ENCODE results near the gene CUL4A.
"Not testable (repeated sequence)": the region's sequence is repeated elsewhere in the genome, so short reads cannot be mapped to it uniquely, and the experiment has no call there.

Gene CUL4A

GRCh38 chr13:113209759-113210421, 477 bp downstream of the CUL4A start:
- peak; percentile 81 for DNase-seq

DNA sequence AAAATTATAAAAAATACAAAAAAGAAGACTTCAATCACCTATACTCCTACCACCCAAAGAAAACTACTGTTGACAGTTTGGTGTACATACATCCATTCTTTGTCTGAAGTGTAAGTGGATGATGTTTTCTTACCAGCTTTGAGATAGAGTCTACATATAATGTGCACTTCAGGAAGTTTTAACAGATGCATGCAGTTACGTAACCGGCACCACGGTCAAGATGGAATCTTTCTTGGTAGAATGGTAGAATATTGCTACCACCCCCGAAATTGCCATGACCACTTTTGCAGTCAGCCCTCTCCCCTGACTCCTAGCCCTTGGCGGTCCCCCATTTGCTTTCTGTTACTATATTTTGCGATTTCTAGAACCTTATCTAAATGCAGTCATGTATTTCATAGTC, 1.4 kb downstream of the CUL4A start:
- DNase-seq: no peak

- DNase-seq: no peak
Observed at GRCh38 chr13:113211774-113212173, 2.4 kb downstream of the CUL4A start.

GRCh38 chr13:113216254-113217048, 7.0 kb downstream of the CUL4A start:
- DNase-seq: no peak

GRCh38 chr13:113218586-113218985, 9.2 kb downstream of the CUL4A start:
- no peak for DNase-seq

DNA sequence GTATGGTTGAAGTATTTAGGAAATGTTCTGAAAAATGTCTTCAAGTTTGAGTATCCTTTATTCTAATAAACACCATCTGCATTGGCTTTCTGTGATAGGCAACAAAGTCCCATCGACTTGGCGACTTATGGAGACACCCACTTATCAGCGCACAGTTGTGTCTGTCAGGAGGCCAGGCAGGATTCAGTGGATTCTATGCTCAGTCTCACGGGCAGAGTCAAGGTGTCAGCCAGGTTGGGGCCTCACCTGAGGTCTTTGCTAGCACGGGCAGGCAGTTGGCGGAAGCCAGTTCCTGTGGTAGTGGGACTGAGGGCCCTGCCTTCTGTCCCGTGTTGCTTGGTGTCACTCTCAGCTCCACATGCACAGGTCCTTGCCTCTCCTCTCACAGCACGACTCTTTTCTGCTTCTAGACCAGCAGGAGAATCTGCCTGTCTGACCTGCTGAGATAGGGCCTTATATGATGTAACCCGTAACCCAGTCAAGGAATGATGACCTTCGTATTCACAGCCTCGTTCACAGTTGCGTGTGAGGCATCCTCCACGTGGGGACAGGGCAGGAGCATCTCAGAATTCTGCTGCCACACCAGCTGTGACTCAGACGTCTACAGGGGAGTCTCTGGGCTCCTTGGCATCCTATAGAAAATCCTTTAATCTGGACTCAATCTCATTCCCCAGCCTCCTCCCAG, 10.0 kb downstream of the CUL4A start:
- no peak for DNase-seq

GRCh38 chr13:113220141-113220598, 10.8 kb downstream of the CUL4A start:
- no peak for DNase-seq

DNA sequence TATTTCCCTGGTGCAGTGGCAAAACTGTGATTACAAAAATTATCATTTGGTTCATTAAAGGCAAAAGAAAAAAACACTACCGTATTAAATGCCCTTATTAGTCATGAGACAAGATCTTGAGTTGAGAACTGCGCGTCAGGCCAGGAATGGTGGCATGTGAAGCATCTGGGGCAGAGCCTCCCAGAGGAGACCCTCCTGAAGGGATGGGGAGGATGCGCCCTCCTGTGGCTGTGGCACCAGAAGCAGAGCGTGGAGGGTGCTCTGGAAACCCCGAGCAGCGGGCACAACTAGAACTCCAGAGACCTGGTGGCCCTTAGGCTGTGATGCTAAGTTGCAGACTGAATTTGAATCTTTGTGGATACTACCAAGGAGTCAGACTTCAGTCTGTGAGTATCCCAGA, 11.5 kb downstream of the CUL4A start:
- no peak for DNase-seq

DNA sequence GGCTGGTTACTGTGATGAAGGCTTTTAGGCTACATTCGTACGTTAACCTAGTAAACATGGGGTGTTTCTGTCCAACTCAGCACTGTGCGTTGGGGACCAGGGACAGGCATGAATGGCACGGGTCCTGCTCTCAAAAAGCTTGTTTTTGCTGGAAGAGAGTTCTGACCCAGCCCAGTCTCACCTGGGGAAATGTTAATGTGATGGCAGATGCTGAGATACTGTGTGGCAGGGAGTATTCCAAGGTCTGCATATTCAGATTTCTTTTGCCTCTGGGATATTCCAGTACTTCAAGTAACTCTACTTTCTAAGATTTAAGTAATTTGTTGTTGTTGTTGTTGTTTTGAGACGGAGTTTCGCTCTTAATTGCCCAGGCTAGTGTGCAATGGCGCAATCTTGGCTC, 13.7 kb downstream of the CUL4A start:
- DNase-seq: no peak

DNA sequence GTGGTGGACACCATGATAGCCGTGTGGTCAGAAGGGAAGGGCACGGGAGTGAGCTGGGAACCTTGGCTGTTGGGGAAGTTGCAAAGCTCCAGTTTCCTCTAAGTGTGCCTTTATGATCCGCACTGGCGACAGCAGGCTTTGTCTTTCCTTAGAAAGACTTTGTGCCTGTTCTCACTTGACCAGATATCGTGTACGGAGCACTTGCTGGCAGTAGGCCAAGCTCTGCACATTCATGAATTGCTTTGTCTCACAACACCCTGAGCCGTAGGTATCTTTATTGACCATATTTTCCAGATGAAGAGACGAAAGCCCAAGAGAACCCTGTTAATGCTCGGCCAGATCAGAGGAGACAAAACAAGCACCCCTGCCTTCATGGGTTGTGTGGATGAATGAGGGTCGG, 15.1 kb downstream of the CUL4A start:
- no peak for DNase-seq

DNA sequence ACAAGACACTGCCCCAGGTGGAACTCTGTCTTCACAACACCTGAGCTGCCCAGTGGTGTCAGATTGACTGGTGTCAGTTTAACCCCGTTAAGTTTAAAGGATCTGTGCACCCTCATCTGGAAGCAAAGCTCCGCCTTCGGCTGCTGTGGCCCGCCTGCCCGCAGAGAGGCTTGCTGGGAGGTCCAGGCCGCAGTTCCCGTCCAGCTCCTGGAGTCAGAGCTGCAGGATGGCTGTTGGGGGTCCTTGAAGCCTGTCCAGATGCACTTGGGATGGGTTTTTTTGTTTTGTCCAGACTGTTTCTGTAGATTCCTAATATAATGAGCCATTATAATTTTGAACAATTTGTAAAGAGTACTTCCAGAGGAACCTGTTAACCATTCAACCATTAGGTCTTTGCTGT, 16.1 kb downstream of the CUL4A start:
- no peak for DNase-seq

DNA sequence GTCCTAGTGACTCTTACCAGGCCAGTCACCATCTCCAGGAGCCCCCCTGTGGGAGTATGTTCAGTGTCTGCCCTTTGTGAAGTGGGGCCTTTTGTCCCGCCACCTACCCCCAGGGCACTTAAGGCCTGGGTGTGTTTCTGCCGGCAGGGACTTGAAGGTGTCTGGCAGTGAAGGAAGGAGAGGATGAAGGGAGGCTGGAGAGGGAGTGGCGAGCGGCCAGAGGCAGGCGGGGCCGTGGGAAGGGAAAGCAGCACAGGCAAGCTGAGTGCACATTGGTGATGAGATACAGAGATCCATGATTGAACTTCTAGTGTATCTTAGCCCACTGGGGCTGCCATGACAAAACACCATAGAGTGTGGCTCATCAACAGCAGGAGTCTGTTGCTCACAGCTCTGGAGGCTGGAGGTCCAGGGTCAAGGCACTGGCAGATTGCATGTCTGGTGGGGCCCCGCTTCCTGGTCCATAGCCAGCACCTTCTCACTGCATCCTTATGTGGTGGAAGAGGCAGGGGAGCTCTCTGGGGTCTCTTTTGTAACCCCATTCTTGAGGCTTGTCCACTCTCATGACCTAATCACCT, 17.5 kb downstream of the CUL4A start:
- DNase-seq: no peak

GRCh38 chr13:113229161-113229560, 19.7 kb downstream of the CUL4A start:
- DNase-seq: no peak

DNA sequence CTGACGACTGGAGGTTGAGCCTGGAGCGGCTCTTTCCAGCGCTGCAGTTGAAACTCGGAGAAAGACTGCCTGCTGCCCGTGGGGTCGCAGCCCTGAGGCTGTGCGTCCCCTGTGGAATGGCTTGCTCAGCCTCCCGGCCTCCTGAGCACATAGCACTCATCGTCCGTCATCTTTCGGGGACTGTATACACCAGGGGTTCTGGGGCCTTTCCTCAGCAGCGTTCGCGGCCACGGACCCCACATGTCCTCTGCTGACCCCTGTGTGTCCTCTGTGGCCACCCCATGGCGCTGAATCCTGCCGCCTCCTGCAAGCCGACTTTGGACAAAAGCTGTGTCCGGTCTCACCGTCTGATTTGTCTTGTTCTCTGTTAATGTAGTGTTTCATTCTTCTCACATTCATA, 20.4 kb downstream of the CUL4A start:
- DNase-seq: no peak

- no peak for DNase-seq
Observed at GRCh38 chr13:113231306-113232207, 22.1 kb downstream of the CUL4A start.

DNA sequence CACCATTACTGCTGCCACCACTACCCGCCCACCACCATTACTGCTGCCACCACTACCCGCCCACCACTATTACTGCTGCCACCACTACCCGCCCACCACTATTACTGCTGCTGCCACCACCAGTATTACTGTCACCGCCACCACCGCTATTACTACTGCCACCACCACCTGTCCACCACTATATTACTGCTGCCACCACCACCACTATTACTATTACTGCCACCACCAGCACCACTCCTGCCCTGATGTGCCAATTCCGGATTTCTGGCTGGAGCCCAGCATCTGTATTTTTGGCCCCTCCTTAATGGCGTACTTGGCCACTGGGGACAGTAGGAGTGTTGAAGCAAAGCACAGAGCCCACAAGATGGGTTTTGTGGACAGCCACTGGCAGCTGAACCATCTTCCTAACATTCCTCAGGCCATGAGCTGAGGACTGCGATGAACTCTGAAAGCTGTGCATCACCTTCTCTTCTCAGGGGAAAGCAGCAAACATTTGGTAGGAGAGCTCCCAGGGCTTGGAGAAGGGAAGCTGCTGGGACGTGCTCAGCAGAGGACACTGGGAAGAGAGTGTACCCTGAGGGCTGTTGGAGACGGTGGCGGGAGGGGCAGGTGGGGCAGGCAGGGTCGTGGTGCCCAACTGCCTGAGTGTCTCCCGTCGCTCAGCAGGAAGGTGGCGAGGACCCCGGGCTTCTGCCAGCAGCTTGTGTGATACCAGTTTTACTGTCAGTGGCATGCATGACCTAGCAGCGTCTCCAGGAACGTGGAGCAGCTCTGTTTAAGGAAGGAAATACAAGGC, 23.0 kb downstream of the CUL4A start:
- DNase-seq: no peak

- DNase-seq: no peak
Observed at GRCh38 chr13:113233101-113233500, 23.7 kb downstream of the CUL4A start.

DNA sequence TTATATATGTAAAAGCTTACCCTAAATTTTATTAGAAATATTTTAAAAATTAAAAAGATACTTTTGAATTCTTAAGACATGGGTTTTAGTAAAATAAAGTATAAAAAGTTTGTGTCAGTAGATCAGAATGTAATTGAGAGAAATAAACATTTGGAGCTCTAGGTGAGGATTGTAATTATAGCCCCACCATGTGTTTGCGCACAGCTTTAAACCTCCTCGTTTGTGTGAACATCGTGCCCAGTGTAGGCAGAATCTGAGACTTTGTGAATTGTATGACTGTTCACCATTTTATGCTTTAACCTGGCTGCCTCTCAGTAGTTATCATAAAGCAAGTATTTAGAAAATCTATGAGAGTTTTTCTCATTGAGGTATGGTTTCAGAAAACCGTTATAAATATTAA, 29.1 kb downstream of the CUL4A start:
- DNase-seq: peak; percentile 14

DNA sequence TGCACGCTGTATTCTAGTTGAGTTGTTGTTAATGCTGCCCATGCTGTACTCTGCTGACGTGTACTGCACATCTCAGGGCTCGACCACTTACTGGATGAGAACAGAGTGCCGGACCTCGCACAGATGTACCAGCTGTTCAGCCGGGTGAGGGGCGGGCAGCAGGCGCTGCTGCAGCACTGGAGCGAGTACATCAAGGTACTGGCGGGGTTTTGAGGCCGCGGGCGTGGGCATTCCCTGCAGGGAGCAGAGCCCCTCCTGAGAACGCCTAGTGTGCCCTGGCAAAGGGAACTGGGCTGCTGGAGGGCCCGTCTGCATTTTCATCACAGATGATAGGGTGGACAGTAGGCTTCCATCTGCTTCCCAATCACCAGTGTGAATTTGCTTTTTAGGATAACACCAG, 29.9 kb downstream of the CUL4A start:
- no peak for DNase-seq

DNA sequence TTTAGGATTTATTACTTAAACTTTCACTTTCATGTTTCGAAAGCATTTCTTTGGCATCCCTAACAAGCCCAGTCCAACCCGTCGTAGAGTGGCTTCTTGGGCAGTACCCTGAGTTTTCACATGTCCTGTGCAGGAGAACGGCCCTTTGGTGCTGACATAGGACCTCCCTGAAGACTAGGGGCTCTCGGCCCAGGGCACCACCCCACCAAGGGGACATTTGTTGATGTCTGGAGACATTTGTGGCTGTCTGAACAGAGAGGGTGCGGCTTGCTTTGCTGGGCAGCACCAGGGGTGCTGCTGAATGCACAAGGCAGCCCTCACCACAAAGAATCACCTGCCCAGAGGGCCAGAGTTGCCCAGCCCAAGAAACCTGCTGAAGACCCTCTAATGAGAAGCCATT, 30.6 kb downstream of the CUL4A start:
- no peak for DNase-seq

- not testable (repeated sequence) for DNase-seq
Observed at GRCh38 chr13:113241623-113242022, 32.2 kb downstream of the CUL4A start.

- no peak for DNase-seq
Observed at GRCh38 chr13:113243847-113244246, 34.4 kb downstream of the CUL4A start.

Data from CD4-positive, alpha-beta T cell treated with Interleukin-10 for 1 hour (primary cell).